Panc1 (cell line): ENCODE results near the gene UBE2E2. TPM values are rescaled to one million over a fixed set of nuclear protein-coding genes. Genes with fewer than 3 reads are reported as not detected.

Source experiments
- ATAC-seq: fragments of 200-7000 bp; cut with Tn5 transposase; 2 replicates; pipeline ENCODE4 v1.9.1; 2020; ENCODE audit warnings: mild to moderate bottlenecking, moderate library complexity
- BruUV-seq: library from RNA; stranded (reverse); fragments of 400-500 nt; replicated peaks from 2 replicates; lab custom pipeline; 2021; lab: Mats Ljungman, UMichigan
- CTCF ChIA-PET: fragments of 300-600 bp; sonication (Branson Sonifier 250); formaldehyde crosslinking; loops from one replicate; lab custom pipeline; 2022; ENCODE audit warnings: antibody characterized with exemption; lab: Charles Lee
- POLR2A ChIA-PET: fragments of 300-600 bp; sonication (Branson Sonifier 250); formaldehyde crosslinking; loops from one replicate; lab custom pipeline; 2022; ENCODE audit warnings: antibody characterized with exemption; lab: Charles Lee
- DNase-seq: peaks from one replicate; pipeline ENCODE4 v3.0.0-alpha.2; 2010; ENCODE audit warnings: low read depth, low spot score
- H3K27ac ChIP-seq: 2 replicates; pipeline ENCODE4 v1.5.1; 2011; ENCODE audit warnings: mild to moderate bottlenecking, low read length, inconsistent platforms
- H3K27me3 ChIP-seq: fragments of 200-500 bp; sonication (Bioruptor generic); 2 replicates; pipeline ENCODE4 v1.6.0; 2014; ENCODE audit warnings: low read length, inconsistent platforms; ENCODE audit not compliant: control insufficient read depth, insufficient read depth
- H3K36me3 ChIP-seq: fragments of 200-500 bp; sonication (Bioruptor generic); 2 replicates; pipeline ENCODE4 v1.5.1; 2014; ENCODE audit warnings: inconsistent platforms, mild to moderate bottlenecking, low read length, moderate library complexity; ENCODE audit not compliant: control insufficient read depth, insufficient read depth
- H3K4me1 ChIP-seq: 2 replicates; pipeline ENCODE4 v1.5.1; 2011; ENCODE audit warnings: inconsistent platforms, mild to moderate bottlenecking, low read length, moderate library complexity; ENCODE audit not compliant: control insufficient read depth, insufficient read depth
- H3K4me3 ChIP-seq, 2 experiments: 2 replicates each; pipeline ENCODE4 v1.5.1; 2011 to 2012; ENCODE audit warnings: low read depth in 2 of 2, low read length in 2 of 2, mild to moderate bottlenecking in 2 of 2, inconsistent platforms in 1 of 2, moderate library complexity in 1 of 2
- H3K9me3 ChIP-seq: fragments of 200-500 bp; sonication (Bioruptor generic); 2 replicates; pipeline ENCODE4 v1.5.1; 2014; ENCODE audit warnings: low read depth, mild to moderate bottlenecking, inconsistent platforms, low read length, moderate library complexity; ENCODE audit not compliant: control insufficient read depth, insufficient read depth
- CTCF ChIP-seq: fragments of 450-650 bp; IDR thresholded peaks from 2 replicates; pipeline ENCODE4 v1.5.1; 2017; ENCODE audit warnings: mild to moderate bottlenecking
- POLR2AphosphoS5 ChIP-seq: IDR thresholded peaks from 2 replicates; pipeline ENCODE4 v1.6.1; 2012; ENCODE audit warnings: mild to moderate bottlenecking, low read depth, low read length, moderate library complexity
- REST ChIP-seq, 2 experiments: IDR thresholded peaks; 2 replicates each; pipeline ENCODE4 v1.6.1; 2011 to 2012; ENCODE audit warnings: low read depth in 2 of 2, control low read depth in 1 of 2, low read length in 1 of 2, mild to moderate bottlenecking in 1 of 2, moderate library complexity in 1 of 2; ENCODE audit not compliant: insufficient read depth in 1 of 2
- SIN3A ChIP-seq: IDR thresholded peaks from 2 replicates; pipeline ENCODE4 v1.6.1; 2012; ENCODE audit warnings: low read depth, mild to moderate bottlenecking, low read length, moderate library complexity, borderline replicate concordance; ENCODE audit not compliant: insufficient read depth
- TCF7L2 ChIP-seq: IDR thresholded peaks from 2 replicates; pipeline ENCODE4 v1.6.1; 2011; ENCODE audit warnings: mild to moderate bottlenecking, low read depth, low read length, inconsistent platforms
- in situ Hi-C: cut with HindIII; loops from 2 replicates; pipeline ENCODE4 v1.10.0; 2016; ENCODE audit warnings: low sequenced_read_pairs, low pct_unique_long_range_greater_than_20kb
- intact Hi-C: fragments of 100-400 bp; cut with micrococcal nuclease; formaldehyde crosslinking; loops from one replicate; pipeline ENCODE4 v1.10.0; 2022; ENCODE audit not compliant: unreplicated experiment
- total RNA-seq: library from RNA; stranded (reverse); gene quantifications from one replicate; pipeline ENCODE4 v1.2.1, GENCODE V29; 2021; ENCODE audit not compliant: unreplicated experiment

UBE2E2 gene
- total RNA-seq, 1 experiment from 2014 or later, result 38.2 TPM

- TF ChIP-seq CTCF (no peak), TCF7L2 (no peak), SIN3A (no peak)
- no TSS peak for BruUV-seq
- intact Hi-C loops (loop anchor here (2.0 kb wide), 1 partner anchor 64 kb away; no protein-coding TSS in a partner anchor), in situ Hi-C loops (no loop called here)
- DNase-seq, result no peak
- no peaks in the 10 kb centered on the region for H3K9me3 ChIP-seq
- H3K4me3 ChIP-seq, result no peak overlapping the region
- no peak for ATAC-seq
- H3K27ac ChIP-seq, result no peak overlapping the region
- POLR2A ChIA-PET, result no interaction called here
- H3K36me3 ChIP-seq, result no peaks in the 10 kb centered on the region
- CTCF ChIA-PET, result no interaction called here
- no peaks in the 10 kb centered on the region for H3K27me3 ChIP-seq
- no peaks in the 10 kb centered on the region; the same call in 1 of the 2 replicates for H3K4me1 ChIP-seq
These were observed 71.9 kb downstream of the UBE2E2 start for GRCh38 chr3:23275061-23275460.

GRCh38 chr3:23275814-23276213 lies 72.7 kb downstream of the UBE2E2 start:
- intact Hi-C loops, result loop anchor here (2.0 kb wide), 1 partner anchor 63 kb away; no protein-coding TSS in a partner anchor

More at GRCh38 chr3:23275814-23276213, 72.7 kb downstream of the UBE2E2 start:
- DNase-seq (no peak), ATAC-seq (no peak)
- TF ChIP-seq REST (IDR thresholded peaks at IDR 0.05; ENCODE audit: insufficient read depth in 1 of 2, low read depth in 2 of 2, low read length in 1 of 2) (no peak), TCF7L2 (no peak), CTCF (no peak), SIN3A (no peak), POLR2AphosphoS5 (no peak)
- no TSS peak for BruUV-seq
- ChIA-PET CTCF (no interaction called here), POLR2A (no interaction called here)
- H3K27me3 ChIP-seq, result no peaks in the 10 kb centered on the region
- in situ Hi-C loops, result no loop called here
- H3K4me3 ChIP-seq, result no peak overlapping the region
- no peak overlapping the region for H3K27ac ChIP-seq
- H3K4me1 ChIP-seq, result no peaks in the 10 kb centered on the region; the same call in 1 of the 2 replicates
- H3K36me3 ChIP-seq, result no peaks in the 10 kb centered on the region
- no peaks in the 10 kb centered on the region for H3K9me3 ChIP-seq
